ENCODE data around the gene ZNF827. TPM values are rescaled to one million over a fixed set of nuclear protein-coding genes. Genes with fewer than 3 reads are reported as not detected.

The ZNF827 gene
- total and polyA plus RNA-seq, 2 experiments from 2014 or later = 20.3 to 33.1 TPM

DNA sequence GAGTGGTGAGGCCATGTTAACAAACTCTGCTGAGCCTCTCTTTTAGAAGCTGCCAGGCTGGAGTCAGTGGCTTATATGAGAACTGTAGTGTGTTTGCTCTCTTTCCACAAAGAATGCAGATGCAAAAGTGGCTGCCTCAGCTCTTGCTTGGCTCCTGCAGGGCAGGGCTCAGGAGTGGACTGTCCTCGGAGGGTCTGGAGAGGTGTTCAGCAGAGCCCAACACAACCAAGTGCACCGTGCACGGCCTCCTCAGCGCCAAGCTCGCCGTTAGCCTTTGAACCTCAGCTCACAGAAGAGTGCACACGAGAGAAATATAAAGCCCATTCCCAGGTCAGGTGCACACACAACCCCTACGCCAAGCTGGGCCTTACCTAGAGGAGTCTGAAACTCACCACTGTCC lies 175.9 kb downstream of the ZNF827 start:
- H3K36me3 ChIP-seq (ENCODE audit: insufficient read depth) = peaks cover 38% of the 10 kb centered on the region
- no peak for ATAC-seq
- 0 out of 2 replicates have a peak, but pooled peaks cover 4% of the 10 kb centered on the region for H3F3A ChIP-seq (replicated peaks; ENCODE audit: low read depth)
- Mint-ChIP-seq H3K4me1 (peaks cover 2% of the 10 kb centered on the region; the same call in 2 of the 3 replicates), H3K27ac (no peak overlapping the region), H3K36me3 (ENCODE audit: low read depth) (peaks cover 73% of the 10 kb centered on the region), H3K4me3 (no peak overlapping the region), H3K27me3 (ENCODE audit: insufficient read depth, low read depth, poor library complexity) (peaks cover 2% of the 10 kb centered on the region), H3K9me3 (no peaks in the 10 kb centered on the region)
- H2AFZ ChIP-seq = no peak overlapping the region
- 0 out of 2 replicates have a peak overlapping the region, but pooled peaks have one; percentile 59 for H3K27ac ChIP-seq (ENCODE audit: low read depth)
- no peaks in the 10 kb centered on the region for H4K20me1 ChIP-seq (replicated peaks; ENCODE audit: insufficient read depth)
- no peaks in the 10 kb centered on the region for H3K79me2 ChIP-seq (replicated peaks; ENCODE audit: insufficient read depth)
- no peak for DNase-seq (ENCODE audit: low spot score)
- no peak overlapping the region for H3K4me2 ChIP-seq
- H3K4me1 ChIP-seq (ENCODE audit: insufficient read depth) = no peaks in the 10 kb centered on the region
- no peaks in the 10 kb centered on the region for H3K9me2 ChIP-seq (ENCODE audit: insufficient read depth)
- no peak overlapping the region for H3K4me3 ChIP-seq
- TF ChIP-seq JUNB (IDR thresholded peaks at IDR 0.05; ENCODE audit: unreplicated experiment) = no peak
- no peak for TF ChIP-seq ZNF114 (CRISPR knock-in tag; IDR thresholded peaks at IDR 0.05)
- no peak for TF ChIP-seq CREB1 (CRISPR knock-in tag; IDR thresholded peaks at IDR 0.05; ENCODE audit: low read depth)
- no peak for TF ChIP-seq POLR2AphosphoS5 (IDR thresholded peaks at IDR 0.05; ENCODE audit: low read depth)
- TF ChIP-seq, protein P1, sequence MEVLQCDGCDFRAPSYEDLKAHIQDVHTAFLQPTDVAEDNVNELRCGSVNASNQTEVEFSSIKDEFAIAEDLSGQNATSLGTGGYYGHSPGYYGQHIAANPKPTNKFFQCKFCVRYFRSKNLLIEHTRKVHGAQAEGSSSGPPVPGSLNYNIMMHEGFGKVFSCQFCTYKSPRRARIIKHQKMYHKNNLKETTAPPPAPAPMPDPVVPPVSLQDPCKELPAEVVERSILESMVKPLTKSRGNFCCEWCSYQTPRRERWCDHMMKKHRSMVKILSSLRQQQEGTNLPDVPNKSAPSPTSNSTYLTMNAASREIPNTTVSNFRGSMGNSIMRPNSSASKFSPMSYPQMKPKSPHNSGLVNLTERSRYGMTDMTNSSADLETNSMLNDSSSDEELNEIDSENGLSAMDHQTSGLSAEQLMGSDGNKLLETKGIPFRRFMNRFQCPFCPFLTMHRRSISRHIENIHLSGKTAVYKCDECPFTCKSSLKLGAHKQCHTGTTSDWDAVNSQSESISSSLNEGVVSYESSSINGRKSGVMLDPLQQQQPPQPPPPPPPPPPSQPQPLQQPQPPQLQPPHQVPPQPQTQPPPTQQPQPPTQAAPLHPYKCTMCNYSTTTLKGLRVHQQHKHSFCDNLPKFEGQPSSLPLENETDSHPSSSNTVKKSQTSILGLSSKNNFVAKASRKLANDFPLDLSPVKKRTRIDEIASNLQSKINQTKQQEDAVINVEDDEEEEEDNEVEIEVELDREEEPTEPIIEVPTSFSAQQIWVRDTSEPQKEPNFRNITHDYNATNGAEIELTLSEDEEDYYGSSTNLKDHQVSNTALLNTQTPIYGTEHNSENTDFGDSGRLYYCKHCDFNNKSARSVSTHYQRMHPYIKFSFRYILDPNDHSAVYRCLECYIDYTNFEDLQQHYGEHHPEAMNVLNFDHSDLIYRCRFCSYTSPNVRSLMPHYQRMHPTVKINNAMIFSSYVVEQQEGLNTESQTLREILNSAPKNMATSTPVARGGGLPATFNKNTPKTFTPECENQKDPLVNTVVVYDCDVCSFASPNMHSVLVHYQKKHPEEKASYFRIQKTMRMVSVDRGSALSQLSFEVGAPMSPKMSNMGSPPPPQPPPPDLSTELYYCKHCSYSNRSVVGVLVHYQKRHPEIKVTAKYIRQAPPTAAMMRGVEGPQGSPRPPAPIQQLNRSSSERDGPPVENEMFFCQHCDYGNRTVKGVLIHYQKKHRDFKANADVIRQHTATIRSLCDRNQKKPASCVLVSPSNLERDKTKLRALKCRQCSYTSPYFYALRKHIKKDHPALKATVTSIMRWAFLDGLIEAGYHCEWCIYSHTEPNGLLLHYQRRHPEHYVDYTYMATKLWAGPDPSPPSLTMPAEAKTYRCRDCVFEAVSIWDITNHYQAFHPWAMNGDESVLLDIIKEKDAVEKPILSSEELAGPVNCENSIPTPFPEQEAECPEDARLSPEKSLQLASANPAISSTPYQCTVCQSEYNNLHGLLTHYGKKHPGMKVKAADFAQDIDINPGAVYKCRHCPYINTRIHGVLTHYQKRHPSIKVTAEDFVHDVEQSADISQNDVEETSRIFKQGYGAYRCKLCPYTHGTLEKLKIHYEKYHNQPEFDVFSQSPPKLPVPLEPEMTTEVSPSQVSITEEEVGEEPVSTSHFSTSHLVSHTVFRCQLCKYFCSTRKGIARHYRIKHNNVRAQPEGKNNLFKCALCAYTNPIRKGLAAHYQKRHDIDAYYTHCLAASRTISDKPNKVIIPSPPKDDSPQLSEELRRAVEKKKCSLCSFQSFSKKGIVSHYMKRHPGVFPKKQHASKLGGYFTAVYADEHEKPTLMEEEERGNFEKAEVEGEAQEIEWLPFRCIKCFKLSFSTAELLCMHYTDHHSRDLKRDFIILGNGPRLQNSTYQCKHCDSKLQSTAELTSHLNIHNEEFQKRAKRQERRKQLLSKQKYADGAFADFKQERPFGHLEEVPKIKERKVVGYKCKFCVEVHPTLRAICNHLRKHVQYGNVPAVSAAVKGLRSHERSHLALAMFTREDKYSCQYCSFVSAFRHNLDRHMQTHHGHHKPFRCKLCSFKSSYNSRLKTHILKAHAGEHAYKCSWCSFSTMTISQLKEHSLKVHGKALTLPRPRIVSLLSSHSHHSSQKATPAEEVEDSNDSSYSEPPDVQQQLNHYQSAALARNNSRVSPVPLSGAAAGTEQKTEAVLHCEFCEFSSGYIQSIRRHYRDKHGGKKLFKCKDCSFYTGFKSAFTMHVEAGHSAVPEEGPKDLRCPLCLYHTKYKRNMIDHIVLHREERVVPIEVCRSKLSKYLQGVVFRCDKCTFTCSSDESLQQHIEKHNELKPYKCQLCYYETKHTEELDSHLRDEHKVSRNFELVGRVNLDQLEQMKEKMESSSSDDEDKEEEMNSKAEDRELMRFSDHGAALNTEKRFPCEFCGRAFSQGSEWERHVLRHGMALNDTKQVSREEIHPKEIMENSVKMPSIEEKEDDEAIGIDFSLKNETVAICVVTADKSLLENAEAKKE (CRISPR knock-in tag; IDR thresholded peaks at IDR 0.05) = no peak
- TF ChIP-seq, protein P2, sequence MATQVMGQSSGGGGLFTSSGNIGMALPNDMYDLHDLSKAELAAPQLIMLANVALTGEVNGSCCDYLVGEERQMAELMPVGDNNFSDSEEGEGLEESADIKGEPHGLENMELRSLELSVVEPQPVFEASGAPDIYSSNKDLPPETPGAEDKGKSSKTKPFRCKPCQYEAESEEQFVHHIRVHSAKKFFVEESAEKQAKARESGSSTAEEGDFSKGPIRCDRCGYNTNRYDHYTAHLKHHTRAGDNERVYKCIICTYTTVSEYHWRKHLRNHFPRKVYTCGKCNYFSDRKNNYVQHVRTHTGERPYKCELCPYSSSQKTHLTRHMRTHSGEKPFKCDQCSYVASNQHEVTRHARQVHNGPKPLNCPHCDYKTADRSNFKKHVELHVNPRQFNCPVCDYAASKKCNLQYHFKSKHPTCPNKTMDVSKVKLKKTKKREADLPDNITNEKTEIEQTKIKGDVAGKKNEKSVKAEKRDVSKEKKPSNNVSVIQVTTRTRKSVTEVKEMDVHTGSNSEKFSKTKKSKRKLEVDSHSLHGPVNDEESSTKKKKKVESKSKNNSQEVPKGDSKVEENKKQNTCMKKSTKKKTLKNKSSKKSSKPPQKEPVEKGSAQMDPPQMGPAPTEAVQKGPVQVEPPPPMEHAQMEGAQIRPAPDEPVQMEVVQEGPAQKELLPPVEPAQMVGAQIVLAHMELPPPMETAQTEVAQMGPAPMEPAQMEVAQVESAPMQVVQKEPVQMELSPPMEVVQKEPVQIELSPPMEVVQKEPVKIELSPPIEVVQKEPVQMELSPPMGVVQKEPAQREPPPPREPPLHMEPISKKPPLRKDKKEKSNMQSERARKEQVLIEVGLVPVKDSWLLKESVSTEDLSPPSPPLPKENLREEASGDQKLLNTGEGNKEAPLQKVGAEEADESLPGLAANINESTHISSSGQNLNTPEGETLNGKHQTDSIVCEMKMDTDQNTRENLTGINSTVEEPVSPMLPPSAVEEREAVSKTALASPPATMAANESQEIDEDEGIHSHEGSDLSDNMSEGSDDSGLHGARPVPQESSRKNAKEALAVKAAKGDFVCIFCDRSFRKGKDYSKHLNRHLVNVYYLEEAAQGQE (IDR thresholded peaks at IDR 0.05; ENCODE audit: unreplicated experiment) = no peak
- TF ChIP-seq STAT1 (IDR thresholded peaks at IDR 0.05; ENCODE audit: unreplicated experiment) = no peak
- TF ChIP-seq, protein P3, sequence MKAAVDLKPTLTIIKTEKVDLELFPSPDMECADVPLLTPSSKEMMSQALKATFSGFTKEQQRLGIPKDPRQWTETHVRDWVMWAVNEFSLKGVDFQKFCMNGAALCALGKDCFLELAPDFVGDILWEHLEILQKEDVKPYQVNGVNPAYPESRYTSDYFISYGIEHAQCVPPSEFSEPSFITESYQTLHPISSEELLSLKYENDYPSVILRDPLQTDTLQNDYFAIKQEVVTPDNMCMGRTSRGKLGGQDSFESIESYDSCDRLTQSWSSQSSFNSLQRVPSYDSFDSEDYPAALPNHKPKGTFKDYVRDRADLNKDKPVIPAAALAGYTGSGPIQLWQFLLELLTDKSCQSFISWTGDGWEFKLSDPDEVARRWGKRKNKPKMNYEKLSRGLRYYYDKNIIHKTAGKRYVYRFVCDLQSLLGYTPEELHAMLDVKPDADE (IDR thresholded peaks at IDR 0.05) = no peak
- TF ChIP-seq ZNF331 (CRISPR knock-in tag; IDR thresholded peaks at IDR 0.05; ENCODE audit: low read depth) = no peak
- TF ChIP-seq NANOG (IDR thresholded peaks at IDR 0.05; ENCODE audit: borderline replicate concordance) = no peak
- TF ChIP-seq EZH2 (IDR thresholded peaks at IDR 0.05; ENCODE audit: low read depth, unreplicated experiment) = no peak
- TF ChIP-seq EZH2phosphoT487 (IDR thresholded peaks at IDR 0.05; ENCODE audit: unreplicated experiment) = no peak
- TF ChIP-seq, protein P4, sequence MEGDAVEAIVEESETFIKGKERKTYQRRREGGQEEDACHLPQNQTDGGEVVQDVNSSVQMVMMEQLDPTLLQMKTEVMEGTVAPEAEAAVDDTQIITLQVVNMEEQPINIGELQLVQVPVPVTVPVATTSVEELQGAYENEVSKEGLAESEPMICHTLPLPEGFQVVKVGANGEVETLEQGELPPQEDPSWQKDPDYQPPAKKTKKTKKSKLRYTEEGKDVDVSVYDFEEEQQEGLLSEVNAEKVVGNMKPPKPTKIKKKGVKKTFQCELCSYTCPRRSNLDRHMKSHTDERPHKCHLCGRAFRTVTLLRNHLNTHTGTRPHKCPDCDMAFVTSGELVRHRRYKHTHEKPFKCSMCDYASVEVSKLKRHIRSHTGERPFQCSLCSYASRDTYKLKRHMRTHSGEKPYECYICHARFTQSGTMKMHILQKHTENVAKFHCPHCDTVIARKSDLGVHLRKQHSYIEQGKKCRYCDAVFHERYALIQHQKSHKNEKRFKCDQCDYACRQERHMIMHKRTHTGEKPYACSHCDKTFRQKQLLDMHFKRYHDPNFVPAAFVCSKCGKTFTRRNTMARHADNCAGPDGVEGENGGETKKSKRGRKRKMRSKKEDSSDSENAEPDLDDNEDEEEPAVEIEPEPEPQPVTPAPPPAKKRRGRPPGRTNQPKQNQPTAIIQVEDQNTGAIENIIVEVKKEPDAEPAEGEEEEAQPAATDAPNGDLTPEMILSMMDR (conservative IDR thresholded peaks at IDR 0.05; ENCODE audit: low read depth in 2 of 2) = no peak
- H3K27me3 ChIP-seq (ENCODE audit: insufficient read depth) = no peaks in the 10 kb centered on the region

All from GM23338 (cell line).